Measurements from ENCODE around the gene PKM. TPM values are rescaled to one million over a fixed set of nuclear protein-coding genes. Genes with fewer than 3 reads are reported as not detected.

PKM gene
- total and polyA plus RNA-seq, 2 donors from 2014 or later = 799 to 1,124 TPM

DNA sequence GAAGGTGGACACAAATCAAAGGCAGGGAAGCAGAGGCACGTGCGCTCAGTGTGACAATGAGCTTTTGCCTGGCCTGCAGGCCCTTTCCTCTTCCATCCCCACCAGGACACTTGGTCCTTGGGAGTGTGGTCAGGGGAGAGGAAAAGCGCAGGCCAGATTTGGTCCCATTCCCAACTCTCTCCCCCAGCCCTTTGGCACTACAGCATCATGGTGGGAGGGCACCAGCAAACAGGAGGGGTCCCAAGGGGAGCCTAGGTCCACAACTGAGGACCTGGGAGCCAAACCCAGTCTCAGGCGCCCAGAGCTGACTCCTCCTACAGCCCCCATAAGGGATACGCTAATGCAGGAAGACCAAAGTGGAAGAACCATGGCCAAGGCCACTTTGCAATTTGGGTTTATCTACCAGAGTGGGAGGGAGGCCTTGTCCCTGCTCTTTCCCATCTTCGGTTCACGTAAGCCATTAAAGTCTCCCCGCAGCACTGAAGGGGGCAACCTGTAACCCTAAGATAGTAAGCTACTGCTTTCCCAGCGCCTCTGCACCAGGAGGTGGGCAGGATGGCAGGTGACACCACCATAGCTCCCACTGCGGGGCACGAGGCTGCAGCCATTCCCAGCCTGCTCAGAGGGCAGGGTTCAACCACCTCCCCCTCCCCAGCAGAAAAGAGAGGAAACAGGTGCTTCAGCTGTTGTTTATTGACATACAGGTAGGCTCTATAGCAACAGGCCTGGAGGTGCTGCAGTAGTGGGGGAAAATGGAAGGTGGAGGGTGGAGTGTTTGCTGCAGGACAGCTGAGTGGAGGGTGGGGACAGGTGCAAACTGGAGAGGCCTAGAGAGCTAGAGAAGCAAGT, 32.4 kb downstream of the PKM start:
- H3K4me3 ChIP-seq (ENCODE audit: low read length in 3 of 3) = no peak overlapping the region
- H3K9me3 ChIP-seq (ENCODE audit: control insufficient read depth in 2 of 3, insufficient read depth in 1 of 3, low read length in 3 of 3) = no peaks in the 10 kb centered on the region
- H3K27ac ChIP-seq (ENCODE audit: low read depth in 2 of 2, low read length in 2 of 2) = no peak overlapping the region
- H3K36me3 ChIP-seq (ENCODE audit: control insufficient read depth in 2 of 3, insufficient read depth in 3 of 3, low read length in 3 of 3) = peaks cover 2 to 32% (median 24%) of the 10 kb centered on the region in 3 donors
- H3K4me1 ChIP-seq (ENCODE audit: control insufficient read depth in 2 of 3, insufficient read depth in 2 of 3, low read depth in 1 of 3, low read length in 3 of 3) = peaks cover 0 to 22% (median 0%) of the 10 kb centered on the region in 3 donors
- FAIRE-seq (no peak), DNase-seq (peak in 1 of 5 donors; percentile 44)
- no peak overlapping the region for H3K9ac ChIP-seq (ENCODE audit: low read length in 3 of 3)
- intact Hi-C loops (cut with DNase I) = no loop called here
- TF ChIP-seq, protein P1, sequence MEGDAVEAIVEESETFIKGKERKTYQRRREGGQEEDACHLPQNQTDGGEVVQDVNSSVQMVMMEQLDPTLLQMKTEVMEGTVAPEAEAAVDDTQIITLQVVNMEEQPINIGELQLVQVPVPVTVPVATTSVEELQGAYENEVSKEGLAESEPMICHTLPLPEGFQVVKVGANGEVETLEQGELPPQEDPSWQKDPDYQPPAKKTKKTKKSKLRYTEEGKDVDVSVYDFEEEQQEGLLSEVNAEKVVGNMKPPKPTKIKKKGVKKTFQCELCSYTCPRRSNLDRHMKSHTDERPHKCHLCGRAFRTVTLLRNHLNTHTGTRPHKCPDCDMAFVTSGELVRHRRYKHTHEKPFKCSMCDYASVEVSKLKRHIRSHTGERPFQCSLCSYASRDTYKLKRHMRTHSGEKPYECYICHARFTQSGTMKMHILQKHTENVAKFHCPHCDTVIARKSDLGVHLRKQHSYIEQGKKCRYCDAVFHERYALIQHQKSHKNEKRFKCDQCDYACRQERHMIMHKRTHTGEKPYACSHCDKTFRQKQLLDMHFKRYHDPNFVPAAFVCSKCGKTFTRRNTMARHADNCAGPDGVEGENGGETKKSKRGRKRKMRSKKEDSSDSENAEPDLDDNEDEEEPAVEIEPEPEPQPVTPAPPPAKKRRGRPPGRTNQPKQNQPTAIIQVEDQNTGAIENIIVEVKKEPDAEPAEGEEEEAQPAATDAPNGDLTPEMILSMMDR (IDR thresholded peaks at IDR 0.05; ENCODE audit: borderline replicate concordance, extremely low read depth, insufficient read depth) = no peak
- no peaks in the 10 kb centered on the region for H3K27me3 ChIP-seq (ENCODE audit: control insufficient read depth, insufficient read depth, low read length)

DNA sequence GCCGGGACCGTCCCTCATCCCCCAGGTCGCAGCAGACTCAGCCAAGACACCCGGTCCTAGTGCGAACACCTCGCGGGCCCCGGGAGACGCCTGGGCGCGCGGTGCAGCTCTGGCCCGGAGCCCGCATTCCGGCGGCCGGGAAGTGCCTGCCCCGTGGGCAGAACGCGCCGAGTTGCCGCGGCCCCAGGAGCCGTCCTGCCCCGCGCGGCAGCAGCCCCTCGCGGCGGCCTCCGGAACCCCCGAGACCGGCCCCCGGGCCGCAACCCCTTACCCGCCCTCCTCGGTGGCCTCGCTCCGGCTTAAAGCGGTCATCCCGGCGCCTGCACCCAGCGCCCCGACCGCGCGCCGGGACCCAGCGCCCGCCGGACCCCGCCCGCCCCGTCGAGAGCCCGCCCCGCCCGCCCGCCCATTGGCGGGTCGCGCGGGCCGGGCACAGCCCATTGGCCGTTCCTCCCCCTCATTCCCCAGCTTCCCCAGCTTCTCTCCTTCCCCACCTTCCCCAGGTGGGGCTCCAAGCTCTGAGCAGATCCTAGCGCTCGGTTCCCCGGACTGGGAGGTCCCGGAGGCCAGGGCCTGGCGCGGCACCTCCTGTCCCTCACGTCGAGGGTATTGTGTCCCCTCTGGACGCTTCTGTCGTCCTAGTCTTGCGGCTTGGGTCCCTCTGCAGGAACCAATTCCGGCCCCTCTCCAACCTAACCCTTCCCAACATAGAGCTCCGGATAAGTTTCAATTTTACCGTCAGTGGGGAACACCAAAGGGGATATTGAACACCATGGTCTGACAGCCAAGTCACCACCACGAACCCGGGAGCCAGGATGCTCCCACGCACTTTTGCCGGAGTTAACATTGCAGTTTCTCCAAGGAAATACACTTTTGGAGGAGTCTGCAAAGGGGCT, 33.3 kb downstream of the PKM start, which contains the start of gene GRAMD2A:
TSS of gene GRAMD2A (minus strand) at position 328 of the 896 bp plus-strand sequence.
- DNase-seq (peak; percentile 65 to 84 (median 68)), FAIRE-seq (no peak)
- peak within 1 kb of the TSS in 2 of 3 donors; percentile 55 to 59 for H3K4me3 ChIP-seq (ENCODE audit: low read length in 3 of 3)
- H3K9ac ChIP-seq (ENCODE audit: low read length in 3 of 3) = no peak within 1 kb of the TSS
- TF ChIP-seq, protein P1 (IDR thresholded peaks at IDR 0.05; ENCODE audit: borderline replicate concordance, extremely low read depth, insufficient read depth) = no peak
- intact Hi-C loops (cut with DNase I) = no loop called here
- H3K27me3 ChIP-seq (ENCODE audit: control insufficient read depth, insufficient read depth, low read length) = no peaks in the 10 kb centered on the region
- no peaks in the 10 kb centered on the region for H3K9me3 ChIP-seq (ENCODE audit: control insufficient read depth in 2 of 3, insufficient read depth in 1 of 3, low read length in 3 of 3)
- no peak within 1 kb of the TSS for H3K27ac ChIP-seq (ENCODE audit: low read depth in 2 of 2, low read length in 2 of 2)
- peaks cover 0 to 14% (median 0%) of the 10 kb centered on the region in 3 donors for H3K4me1 ChIP-seq (ENCODE audit: control insufficient read depth in 2 of 3, insufficient read depth in 2 of 3, low read depth in 1 of 3, low read length in 3 of 3)
- peaks cover 2 to 29% (median 17%) of the 10 kb centered on the region in 3 donors for H3K36me3 ChIP-seq (ENCODE audit: control insufficient read depth in 2 of 3, insufficient read depth in 3 of 3, low read length in 3 of 3)

DNA sequence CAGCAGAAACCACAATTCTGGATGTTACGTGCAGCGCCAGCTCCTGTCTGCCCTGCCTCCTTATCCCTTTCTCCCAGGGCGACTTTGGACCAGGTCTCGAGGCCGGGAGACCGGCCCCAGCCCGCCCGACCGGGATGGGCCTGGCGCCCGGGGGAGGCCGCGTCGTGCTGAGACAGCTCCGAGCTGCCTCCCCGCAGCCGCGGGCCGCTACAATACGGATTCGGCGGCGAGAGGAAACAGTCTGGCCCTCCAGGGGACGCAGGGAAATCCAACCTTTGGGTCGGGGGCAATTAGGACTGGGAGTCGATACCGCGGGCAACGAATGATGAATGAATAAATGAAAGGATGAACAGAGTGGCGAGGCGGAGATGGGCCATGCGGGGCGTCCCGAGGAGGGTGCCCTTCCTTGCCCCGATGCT, 33.9 kb downstream of the PKM start:
- Histone ChIP-seq H3K4me3 (ENCODE audit: low read length in 3 of 3) (peak overlapping the region in 2 of 3 donors; percentile 55 to 59), H3K4me1 (ENCODE audit: control insufficient read depth in 2 of 3, insufficient read depth in 2 of 3, low read depth in 1 of 3, low read length in 3 of 3) (peaks cover 0 to 14% (median 0%) of the 10 kb centered on the region in 3 donors), H3K36me3 (ENCODE audit: control insufficient read depth in 2 of 3, insufficient read depth in 3 of 3, low read length in 3 of 3) (peaks cover 2 to 23% (median 13%) of the 10 kb centered on the region in 3 donors), H3K27ac (ENCODE audit: low read depth in 2 of 2, low read length in 2 of 2) (no peak overlapping the region), H3K27me3 (ENCODE audit: control insufficient read depth, insufficient read depth, low read length) (no peaks in the 10 kb centered on the region), H3K9ac (ENCODE audit: low read length in 3 of 3) (no peak overlapping the region), H3K9me3 (ENCODE audit: control insufficient read depth in 2 of 3, insufficient read depth in 1 of 3, low read length in 3 of 3) (no peaks in the 10 kb centered on the region)
- DNase-seq (peak in 2 of 5 donors; percentile 47 to 50), FAIRE-seq (no peak)
- intact Hi-C loops (cut with DNase I) = no loop called here
- TF ChIP-seq, protein P1 (IDR thresholded peaks at IDR 0.05; ENCODE audit: borderline replicate concordance, extremely low read depth, insufficient read depth) = no peak

All from kidney (tissue), 14 donors.